GM13976 (cell line): ENCODE results near the gene CCNYL1.
A peak's percentile ranks its signal among the peaks of the same experiment; 100 is the strongest.
"Not testable (repeated sequence)": the region's sequence is repeated elsewhere in the genome, so short reads cannot be mapped to it uniquely, and the experiment has no call there.

ENCODE experiments used
- DNase-seq: peaks from one replicate; pipeline ENCODE4 v3.0.0; 2012; ENCODE audit warnings: low spot score
- CTCF ChIP-seq: IDR thresholded peaks from 2 replicates; pipeline ENCODE4 v1.5.1; 2012; ENCODE audit warnings: borderline replicate concordance, mild to moderate bottlenecking; ENCODE audit not compliant: insufficient read depth; ENCODE audit errors: extremely low read depth, missing control alignments, control extremely low read depth
- in situ Hi-C: fragments of 300-500 bp; cut with MboI; formaldehyde crosslinking; loops from one replicate; pipeline ENCODE4 v1.12.0; 2022; ENCODE audit warnings: low sequenced_read_pairs, mixed read lengths, inconsistent platforms; ENCODE audit not compliant: unreplicated experiment

CCNYL1 gene

DNA sequence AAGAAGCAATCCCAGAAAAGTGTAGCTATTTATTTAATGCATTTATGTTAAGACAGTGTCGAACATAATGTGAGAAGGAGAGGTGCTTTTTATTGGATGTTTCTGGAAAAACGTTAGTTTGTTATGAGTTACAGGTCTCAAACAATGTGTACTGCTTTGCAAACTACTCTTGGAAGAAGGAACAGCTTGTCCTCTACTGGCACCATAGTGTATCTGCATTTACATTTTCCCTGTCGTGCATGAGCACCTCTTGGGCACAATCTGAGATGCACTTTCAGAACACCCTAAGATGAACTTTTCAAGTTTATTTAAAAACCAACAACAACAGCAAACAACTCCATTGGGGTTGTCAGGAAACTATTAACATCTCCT lies 22.8 kb downstream of the CCNYL1 start:
- no peak for DNase-seq
- no peak for TF ChIP-seq CTCF
- in situ Hi-C loops = no loop called here

- TF ChIP-seq CTCF = no peak
- in situ Hi-C loops = no loop called here
- no peak for DNase-seq
Observed at GRCh38 chr2:207734636-207735512, 23.4 kb downstream of the CCNYL1 start.

DNA sequence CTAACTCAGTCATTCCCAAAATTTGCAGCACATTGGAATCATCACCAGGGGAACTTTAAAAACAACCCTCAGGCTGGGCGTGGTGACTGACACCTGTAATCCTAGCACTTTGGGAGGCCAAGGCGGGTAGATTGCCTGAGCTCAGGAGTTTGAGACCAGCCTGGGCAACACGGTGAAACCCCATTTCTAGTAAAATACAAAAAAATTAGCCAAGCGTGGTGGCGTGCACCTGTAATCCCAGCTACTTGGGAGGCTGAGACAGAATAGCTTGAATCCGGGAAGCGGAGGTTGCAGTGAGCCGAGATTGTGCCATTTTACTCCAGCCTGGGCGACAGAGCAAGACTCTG lies 24.0 kb downstream of the CCNYL1 start:
- DNase-seq = not testable (repeated sequence)

GRCh38 chr2:207743514-207743913 lies 32.1 kb downstream of the CCNYL1 start:
- in situ Hi-C loops = loop anchor here (10.0 kb wide), 1 partner anchor 321 kb away; no protein-coding TSS in a partner anchor
- no peak for DNase-seq
- TF ChIP-seq CTCF = no peak

More for the DNA sequence above, 24.0 kb downstream of the CCNYL1 start:
- in situ Hi-C loops = not testable (repeated sequence)

DNA sequence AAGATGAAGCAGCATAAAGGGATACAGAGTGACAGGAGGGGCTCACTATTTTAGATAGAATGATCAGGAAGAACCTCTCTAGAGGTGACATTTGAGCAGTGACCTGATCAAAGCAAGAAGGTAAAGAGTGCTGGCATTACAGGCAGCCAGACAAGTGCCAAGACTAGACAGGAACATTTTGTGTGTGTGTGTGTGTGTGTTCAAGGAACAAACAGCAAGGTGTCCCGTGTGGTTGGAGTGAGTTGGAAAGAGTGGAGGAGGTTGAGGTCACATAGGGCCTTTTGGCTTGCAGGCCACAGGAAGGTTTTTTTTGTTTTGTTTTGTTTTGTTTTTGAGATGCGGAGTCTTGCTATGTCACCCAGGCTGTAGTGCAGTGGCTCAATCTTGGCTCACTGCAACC lies 32.6 kb downstream of the CCNYL1 start:
- in situ Hi-C loops = loop anchor here (10.0 kb wide), 1 partner anchor 321 kb away; no protein-coding TSS in a partner anchor
- TF ChIP-seq CTCF = no peak
- no peak for DNase-seq

DNA sequence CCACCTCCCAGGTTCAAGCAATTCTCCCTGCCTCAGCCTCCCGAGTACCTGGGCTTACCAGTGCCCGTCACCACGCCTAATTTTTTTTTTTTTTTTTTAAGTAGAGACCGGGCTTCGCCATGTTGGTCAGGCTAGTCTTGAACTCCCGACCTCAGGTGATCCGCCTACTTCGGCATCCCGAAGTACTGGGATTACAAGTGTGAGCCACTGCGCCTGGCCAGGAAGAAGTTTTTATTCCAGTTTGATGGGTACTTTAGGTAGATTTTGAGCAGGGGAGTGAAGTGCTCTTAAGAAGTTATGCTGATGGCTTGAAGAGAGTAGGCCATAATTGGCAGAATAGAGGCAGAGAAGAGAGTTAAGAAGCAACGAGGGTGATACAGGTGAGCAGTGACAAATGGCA lies 33.0 kb downstream of the CCNYL1 start:
- in situ Hi-C loops = loop anchor here (10.0 kb wide), 1 partner anchor 320 kb away; no protein-coding TSS in a partner anchor
- no peak for TF ChIP-seq CTCF
- DNase-seq = no peak

DNA sequence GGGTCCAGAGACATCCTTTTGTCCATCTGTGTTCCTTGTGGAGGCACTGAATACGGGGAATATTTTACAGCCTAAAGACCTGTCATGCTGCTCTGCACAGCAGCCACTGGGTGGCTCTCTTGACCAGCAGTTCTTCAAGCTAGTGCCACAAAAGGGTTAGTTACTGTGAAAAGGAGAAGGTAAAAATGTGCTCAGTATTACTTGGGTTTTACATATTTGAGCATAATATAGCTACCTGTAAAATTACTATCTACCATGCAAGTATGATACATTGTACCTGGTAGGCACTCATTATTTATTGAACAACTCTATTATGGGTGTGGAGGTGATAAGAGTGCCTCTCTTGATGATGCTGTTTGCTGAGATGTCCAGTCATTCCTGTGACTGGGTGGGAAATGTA lies 34.7 kb downstream of the CCNYL1 start:
- peak; percentile 65 for DNase-seq
- TF ChIP-seq CTCF = peak; percentile 82
- in situ Hi-C loops = loop anchor here (5.0 to 10.0 kb wide), 3 partner anchors 226 to 319 kb away; no protein-coding TSS in a partner anchor
